Activated CD4-positive, alpha-beta T cell treated with anti-CD3 and anti-CD28 coated beads for 36 hours (primary cell): ENCODE results near the gene GLYR1. TPM values are rescaled to one million over a fixed set of nuclear protein-coding genes. Genes with fewer than 3 reads are reported as not detected.
A peak's percentile ranks its signal among the peaks of the same experiment; 100 is the strongest.

Experiments
- ATAC-seq: fragments of 200-7000 bp; cut with Tn5 transposase; one replicate; pipeline ENCODE4 v1.10.0; 2021; ENCODE audit warnings: mild to moderate bottlenecking, moderate library complexity
- CTCF ChIA-PET: fragments of 350-600 bp; sonication (Branson Sonifier 250); formaldehyde crosslinking; loops from one replicate; lab custom pipeline; 2021; ENCODE audit warnings: antibody characterized with exemption; lab: Charles Lee
- POLR2A ChIA-PET: fragments of 350-600 bp; sonication (Branson Sonifier 250); formaldehyde crosslinking; loops from one replicate; lab custom pipeline; 2021; ENCODE audit warnings: antibody characterized with exemption, inconsistent platforms; lab: Charles Lee
- DNase-seq: peaks from one replicate; pipeline ENCODE4 v3.0.0-alpha.2; 2020
- H3K27ac Mint-ChIP-seq: one replicate; pipeline ENCODE4 v1.8.0; 2021; ENCODE audit warnings: mixed read lengths
- H3K27me3 Mint-ChIP-seq: one replicate; pipeline ENCODE4 v1.8.0; 2021; ENCODE audit warnings: mixed read lengths
- H3K36me3 Mint-ChIP-seq: one replicate; pipeline ENCODE4 v1.8.0; 2021; ENCODE audit warnings: low read depth, mixed read lengths
- H3K4me1 Mint-ChIP-seq: one replicate; pipeline ENCODE4 v1.8.0; 2021; ENCODE audit warnings: mixed read lengths
- H3K4me3 Mint-ChIP-seq: one replicate; pipeline ENCODE4 v1.8.0; 2021; ENCODE audit warnings: mild to moderate bottlenecking, moderate library complexity, mixed read lengths
- H3K9me3 Mint-ChIP-seq: one replicate; pipeline ENCODE4 v1.8.0; 2021; ENCODE audit warnings: low read depth, mixed read lengths
- intact Hi-C, 2 experiments: fragments of 100-400 bp; cut with DNase I in 1 of 2; cut with micrococcal nuclease in 1 of 2; formaldehyde crosslinking; loops; one replicate each; pipeline versions ENCODE4 v1.14.2 to v1.15.1; 2022 to 2024; cut with DNase I, micrococcal nuclease
- total RNA-seq, 2 experiments: library from RNA; stranded (reverse); gene quantifications; one replicate each; pipeline ENCODE4 v1.2.3, GENCODE V29; 2021

GLYR1 gene
- total RNA-seq, 2 experiments from 2014 or later: 76.9 to 78.4 TPM

- CTCF ChIA-PET: interaction anchor here (0.6 kb wide), 1 partner anchor 210 kb away, joined by 3 read pairs; no protein-coding TSS in a partner anchor
- Mint-ChIP-seq H3K36me3 (peaks cover 37% of the 10 kb centered on the region), H3K4me1 (no peaks in the 10 kb centered on the region)
Observed at GRCh38 chr16:4820652-4821051, 26.4 kb downstream of the GLYR1 start.

GRCh38 chr16:4814542-4815173 is 32.4 kb downstream of the GLYR1 start:
- CTCF ChIA-PET: no interaction called here
- intact Hi-C loops: no loop called here
- Mint-ChIP-seq H3K36me3 (peaks cover 46% of the 10 kb centered on the region), H3K27me3 (no peaks in the 10 kb centered on the region), H3K27ac (no peak overlapping the region), H3K4me1 (no peaks in the 10 kb centered on the region), H3K4me3 (no peak overlapping the region), H3K9me3 (no peaks in the 10 kb centered on the region)
- POLR2A ChIA-PET: no interaction called here
- DNase-seq: no peak
- ATAC-seq: no peak

More at GRCh38 chr16:4820652-4821051, 26.4 kb downstream of the GLYR1 start:
- no peaks in the 10 kb centered on the region for H3K27me3 Mint-ChIP-seq
- no peak for DNase-seq
- intact Hi-C loops: no loop called here
- H3K9me3 Mint-ChIP-seq: no peaks in the 10 kb centered on the region
- ATAC-seq: no peak
- H3K27ac Mint-ChIP-seq: no peak overlapping the region
- no peak overlapping the region for H3K4me3 Mint-ChIP-seq
- POLR2A ChIA-PET: no interaction called here

- CTCF ChIA-PET: no interaction called here
- no peak overlapping the region for H3K27ac Mint-ChIP-seq
- peaks cover 44% of the 10 kb centered on the region for H3K36me3 Mint-ChIP-seq
- intact Hi-C loops: no loop called here
- no peak for DNase-seq
- ATAC-seq: no peak
- H3K27me3 Mint-ChIP-seq: no peaks in the 10 kb centered on the region
- POLR2A ChIA-PET: no interaction called here
- H3K4me1 Mint-ChIP-seq: no peaks in the 10 kb centered on the region
- no peak overlapping the region for H3K4me3 Mint-ChIP-seq
- H3K9me3 Mint-ChIP-seq: no peaks in the 10 kb centered on the region
Observed at GRCh38 chr16:4814046-4814445, 33.0 kb downstream of the GLYR1 start.

GRCh38 chr16:4813251-4814003 is 33.7 kb downstream of the GLYR1 start:
- DNase-seq (no peak), ATAC-seq (no peak)
- H3K4me3 Mint-ChIP-seq: no peak overlapping the region
- no peaks in the 10 kb centered on the region for H3K4me1 Mint-ChIP-seq
- H3K27me3 Mint-ChIP-seq: no peaks in the 10 kb centered on the region
- ChIA-PET CTCF (interaction anchor here (0.7 kb wide), 1 partner anchor 78 kb away, joined by 4 read pairs; no protein-coding TSS in a partner anchor), POLR2A (no interaction called here)
- H3K9me3 Mint-ChIP-seq: no peaks in the 10 kb centered on the region
- peaks cover 39% of the 10 kb centered on the region for H3K36me3 Mint-ChIP-seq
- peak overlapping the region; percentile 20 for H3K27ac Mint-ChIP-seq
- intact Hi-C loops: no loop called here

GRCh38 chr16:4811773-4812172 is 35.3 kb downstream of the GLYR1 start:
- Mint-ChIP-seq H3K9me3 (no peaks in the 10 kb centered on the region), H3K4me1 (no peaks in the 10 kb centered on the region), H3K36me3 (peaks cover 39% of the 10 kb centered on the region), H3K27ac (no peak overlapping the region), H3K27me3 (no peaks in the 10 kb centered on the region), H3K4me3 (no peak overlapping the region)
- no peak for ATAC-seq
- intact Hi-C loops: no loop called here
- no peak for DNase-seq
- ChIA-PET POLR2A (interaction anchor here (0.7 kb wide), 1 partner anchor 9 kb away, joined by 4 read pairs; the partner anchor contains the start of gene ROGDI), CTCF (no interaction called here)

GRCh38 chr16:4811242-4811641 is 35.8 kb downstream of the GLYR1 start:
- no peaks in the 10 kb centered on the region for H3K4me1 Mint-ChIP-seq
- no peak for ATAC-seq
- peaks cover 36% of the 10 kb centered on the region for H3K36me3 Mint-ChIP-seq
- H3K27ac Mint-ChIP-seq: no peak overlapping the region
- no peak for DNase-seq
- intact Hi-C loops: no loop called here
- no peaks in the 10 kb centered on the region for H3K9me3 Mint-ChIP-seq
- H3K27me3 Mint-ChIP-seq: no peaks in the 10 kb centered on the region
- ChIA-PET CTCF (no interaction called here), POLR2A (no interaction called here)
- H3K4me3 Mint-ChIP-seq: no peak overlapping the region

- Mint-ChIP-seq H3K27me3 (no peaks in the 10 kb centered on the region), H3K36me3 (peaks cover 16% of the 10 kb centered on the region), H3K4me3 (no peak overlapping the region), H3K9me3 (no peaks in the 10 kb centered on the region), H3K4me1 (peaks cover 10% of the 10 kb centered on the region), H3K27ac (no peak overlapping the region)
- intact Hi-C loops: no loop called here
- ATAC-seq: no peak
- DNase-seq: no peak
- CTCF ChIA-PET: no interaction called here
- POLR2A ChIA-PET: no interaction called here
Observed at GRCh38 chr16:4806280-4806679, 40.8 kb downstream of the GLYR1 start.

- Mint-ChIP-seq H3K4me3 (no peak overlapping the region), H3K4me1 (peaks cover 14% of the 10 kb centered on the region), H3K27ac (no peak overlapping the region), H3K36me3 (peaks cover 16% of the 10 kb centered on the region), H3K27me3 (no peaks in the 10 kb centered on the region), H3K9me3 (no peaks in the 10 kb centered on the region)
- no peak for ATAC-seq
- intact Hi-C loops: no loop called here
- DNase-seq: no peak
- ChIA-PET CTCF (no interaction called here), POLR2A (no interaction called here)
Observed at GRCh38 chr16:4805231-4805630, 41.9 kb downstream of the GLYR1 start.

- ATAC-seq (no peak), DNase-seq (no peak)
- POLR2A ChIA-PET: interaction anchor here (0.6 to 1.5 kb wide), 2 partner anchors 18 to 70 kb away, joined by 3 to 10 read pairs; partner anchors contain the start of genes ANKS3 and DNAAF8
- H3K4me1 Mint-ChIP-seq: peaks cover 14% of the 10 kb centered on the region
- no peak overlapping the region for H3K27ac Mint-ChIP-seq
- no peaks in the 10 kb centered on the region for H3K9me3 Mint-ChIP-seq
- CTCF ChIA-PET: no interaction called here
- H3K27me3 Mint-ChIP-seq: no peaks in the 10 kb centered on the region
- peaks cover 16% of the 10 kb centered on the region for H3K36me3 Mint-ChIP-seq
- no peak overlapping the region for H3K4me3 Mint-ChIP-seq
- intact Hi-C loops: loop anchor here (2.0 to 5.0 kb wide), 7 partner anchors 43 to 497 kb away; partner anchors contain the start of genes ALG1 (in 1 of the 2), ANKS3 (in 1 of the 2), DNAAF8 (in 1 of the 2) and GLYR1 (in 1 of the 2)
Observed at GRCh38 chr16:4803898-4804762, 43.0 kb downstream of the GLYR1 start.

GRCh38 chr16:4803401-4803844 is 43.7 kb downstream of the GLYR1 start:
- ChIA-PET CTCF (interaction anchor here (0.7 to 1.2 kb wide), 3 partner anchors 32 to 231 kb away, joined by 3 to 6 read pairs (median 3); partner anchors contain the start of genes ANKS3 and DNAAF8), POLR2A (interaction anchor here (1.0 to 1.5 kb wide), 4 partner anchors 8 to 69 kb away, joined by 3 to 10 read pairs (median 4); partner anchors contain the start of genes ANKS3 and DNAAF8)
- H3K36me3 Mint-ChIP-seq: peaks cover 16% of the 10 kb centered on the region
- H3K9me3 Mint-ChIP-seq: no peaks in the 10 kb centered on the region
- H3K27me3 Mint-ChIP-seq: no peaks in the 10 kb centered on the region
- ATAC-seq: no peak
- H3K27ac Mint-ChIP-seq: no peak overlapping the region
- DNase-seq: no peak
- peak overlapping the region; percentile 74 for H3K4me3 Mint-ChIP-seq
- H3K4me1 Mint-ChIP-seq: peaks cover 14% of the 10 kb centered on the region
- intact Hi-C loops: loop anchor here (2.0 to 5.0 kb wide), 7 partner anchors 44 to 496 kb away; partner anchors contain the start of genes ALG1 (in 1 of the 2), ANKS3 (in 1 of the 2), DNAAF8 (in 1 of the 2) and GLYR1 (in 1 of the 2)
